ENCODE data around the gene NEURL1.

DNA sequence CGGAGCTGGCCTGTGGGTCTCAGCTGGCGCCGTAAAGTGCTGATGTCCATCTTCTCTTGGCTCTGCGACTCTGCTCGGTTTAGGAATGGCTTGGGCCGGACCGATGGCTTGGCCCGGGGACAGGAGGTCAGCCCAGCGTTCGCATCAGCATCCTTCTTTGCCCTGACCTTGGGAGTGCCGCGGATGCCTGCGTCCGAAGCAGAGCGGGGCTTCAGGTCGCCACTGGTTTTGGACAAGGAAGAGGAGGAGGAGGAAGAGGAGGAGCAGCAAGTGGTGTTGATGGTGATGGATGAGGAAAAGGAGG, 109.3 kb downstream of the NEURL1 start:
- TF ChIP-seq, protein P1, sequence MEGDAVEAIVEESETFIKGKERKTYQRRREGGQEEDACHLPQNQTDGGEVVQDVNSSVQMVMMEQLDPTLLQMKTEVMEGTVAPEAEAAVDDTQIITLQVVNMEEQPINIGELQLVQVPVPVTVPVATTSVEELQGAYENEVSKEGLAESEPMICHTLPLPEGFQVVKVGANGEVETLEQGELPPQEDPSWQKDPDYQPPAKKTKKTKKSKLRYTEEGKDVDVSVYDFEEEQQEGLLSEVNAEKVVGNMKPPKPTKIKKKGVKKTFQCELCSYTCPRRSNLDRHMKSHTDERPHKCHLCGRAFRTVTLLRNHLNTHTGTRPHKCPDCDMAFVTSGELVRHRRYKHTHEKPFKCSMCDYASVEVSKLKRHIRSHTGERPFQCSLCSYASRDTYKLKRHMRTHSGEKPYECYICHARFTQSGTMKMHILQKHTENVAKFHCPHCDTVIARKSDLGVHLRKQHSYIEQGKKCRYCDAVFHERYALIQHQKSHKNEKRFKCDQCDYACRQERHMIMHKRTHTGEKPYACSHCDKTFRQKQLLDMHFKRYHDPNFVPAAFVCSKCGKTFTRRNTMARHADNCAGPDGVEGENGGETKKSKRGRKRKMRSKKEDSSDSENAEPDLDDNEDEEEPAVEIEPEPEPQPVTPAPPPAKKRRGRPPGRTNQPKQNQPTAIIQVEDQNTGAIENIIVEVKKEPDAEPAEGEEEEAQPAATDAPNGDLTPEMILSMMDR (conservative IDR thresholded peaks at IDR 0.05; ENCODE audit: low read length): no peak
- no peak for TF ChIP-seq EZH2phosphoT487 (IDR thresholded peaks at IDR 0.05; ENCODE audit: borderline replicate concordance, low read depth, low read length)
